Neural progenitor cell (in vitro differentiated cells): ENCODE results near the gene LRRK2. TPM values are rescaled to one million over a fixed set of nuclear protein-coding genes. Genes with fewer than 3 reads are reported as not detected.

Experiments used
- DNase-seq: peaks from one replicate; pipeline ENCODE4 v3.0.0-alpha.2; 2016; ENCODE audit warnings: low spot score
- H2AFZ ChIP-seq: fragments of 200-600 bp; sonication (generic); replicated peaks from 2 replicates; pipeline ENCODE4 v1.6.1; 2016; ENCODE audit warnings: antibody characterized with exemption
- H3F3A ChIP-seq: fragments of 200-600 bp; sonication (generic); 2 replicates; pipeline ENCODE4 v1.6.1; 2016; ENCODE audit warnings: antibody characterized with exemption, low read depth
- H3K27ac ChIP-seq: fragments of 200-600 bp; sonication (generic); 2 replicates; pipeline ENCODE4 v1.5.1; 2016; ENCODE audit warnings: mild to moderate bottlenecking
- H3K27me3 ChIP-seq: fragments of 200-600 bp; sonication (generic); 2 replicates; pipeline ENCODE4 v1.6.1; 2016; ENCODE audit warnings: mild to moderate bottlenecking, moderate library complexity
- H3K36me3 ChIP-seq: fragments of 200-600 bp; sonication (generic); 2 replicates; pipeline ENCODE4 v1.5.1; 2016
- H3K4me1 ChIP-seq: fragments of 200-600 bp; sonication (generic); 2 replicates; pipeline ENCODE4 v1.6.1; 2016; ENCODE audit warnings: mixed run types
- H3K4me2 ChIP-seq: fragments of 200-600 bp; sonication (generic); 2 replicates; pipeline ENCODE4 v1.6.1; 2016
- H3K4me3 ChIP-seq: fragments of 200-600 bp; sonication (generic); 2 replicates; pipeline ENCODE4 v1.5.1; 2016
- H3K79me2 ChIP-seq: fragments of 200-600 bp; sonication (generic); 2 replicates; pipeline ENCODE4 v1.6.1; 2016; ENCODE audit warnings: low read depth
- H3K9ac ChIP-seq: fragments of 200-600 bp; sonication (generic); 2 replicates; pipeline ENCODE4 v1.6.1; 2016
- H3K9me3 ChIP-seq: fragments of 200-600 bp; sonication (generic); 2 replicates; pipeline ENCODE4 v1.5.1; 2016; ENCODE audit warnings: low read depth
- H4K20me1 ChIP-seq: fragments of 200-600 bp; sonication (generic); 2 replicates; pipeline ENCODE4 v1.6.1; 2016; ENCODE audit warnings: low read depth
- H3K27ac Mint-ChIP-seq: 3 replicates; pipeline ENCODE4 v1.8.0; 2021; ENCODE audit warnings: mixed read lengths
- H3K27me3 Mint-ChIP-seq: 2 replicates; pipeline ENCODE4 v1.8.0; 2022; ENCODE audit warnings: low read depth, mild to moderate bottlenecking, inconsistent platforms, moderate library complexity, mixed read lengths; ENCODE audit not compliant: insufficient read depth
- H3K36me3 Mint-ChIP-seq: 3 replicates; pipeline ENCODE4 v1.8.0; 2021; ENCODE audit warnings: mixed read lengths
- H3K4me1 Mint-ChIP-seq: 3 replicates; pipeline ENCODE4 v1.8.0; 2021; ENCODE audit warnings: mixed read lengths
- H3K4me3 Mint-ChIP-seq: 3 replicates; pipeline ENCODE4 v1.8.0; 2021; ENCODE audit warnings: mild to moderate bottlenecking, moderate library complexity, mixed read lengths
- H3K9me3 Mint-ChIP-seq: 3 replicates; pipeline ENCODE4 v1.8.0; 2020; ENCODE audit warnings: mixed read lengths
- EZH2 ChIP-seq: fragments of 200-600 bp; sonication (generic); IDR thresholded peaks from 2 replicates; pipeline ENCODE4 v1.6.1; 2017; ENCODE audit warnings: antibody characterized with exemption, mild to moderate bottlenecking, moderate library complexity
- EZH2phosphoT487 ChIP-seq: fragments of 200-600 bp; sonication (generic); IDR thresholded peaks from 2 replicates; pipeline ENCODE4 v1.6.1; 2017; ENCODE audit warnings: antibody characterized with exemption
- total RNA-seq: library from RNA; depleted of rRNA; stranded (reverse); fragments of >200 nt; gene quantifications from 2 replicates; pipeline ENCODE4 v1.2.3, GENCODE V29; 2015; ENCODE audit warnings: low replicate concordance
- TF ChIP-seq, protein P1 (sequence below): fragments of 200-600 bp; sonication (generic); IDR thresholded peaks from 2 replicates; pipeline ENCODE4 v1.5.1; 2017; ENCODE audit warnings: antibody characterized with exemption, mild to moderate bottlenecking

LRRK2 gene
- total RNA-seq, 1 donor from 2014 or later: 0.11 TPM

- H3F3A ChIP-seq: no peaks in the 10 kb centered on the region
- no peak overlapping the region for H3K4me3 ChIP-seq
- no peaks in the 10 kb centered on the region for H3K79me2 ChIP-seq
- H2AFZ ChIP-seq: no peak overlapping the region
- Mint-ChIP-seq H3K27me3 (no peaks in the 10 kb centered on the region), H3K4me1 (no peaks in the 10 kb centered on the region), H3K27ac (no peak overlapping the region), H3K36me3 (no peaks in the 10 kb centered on the region), H3K4me3 (no peak overlapping the region), H3K9me3 (no peaks in the 10 kb centered on the region)
- DNase-seq: no peak
- TF ChIP-seq, protein P1, sequence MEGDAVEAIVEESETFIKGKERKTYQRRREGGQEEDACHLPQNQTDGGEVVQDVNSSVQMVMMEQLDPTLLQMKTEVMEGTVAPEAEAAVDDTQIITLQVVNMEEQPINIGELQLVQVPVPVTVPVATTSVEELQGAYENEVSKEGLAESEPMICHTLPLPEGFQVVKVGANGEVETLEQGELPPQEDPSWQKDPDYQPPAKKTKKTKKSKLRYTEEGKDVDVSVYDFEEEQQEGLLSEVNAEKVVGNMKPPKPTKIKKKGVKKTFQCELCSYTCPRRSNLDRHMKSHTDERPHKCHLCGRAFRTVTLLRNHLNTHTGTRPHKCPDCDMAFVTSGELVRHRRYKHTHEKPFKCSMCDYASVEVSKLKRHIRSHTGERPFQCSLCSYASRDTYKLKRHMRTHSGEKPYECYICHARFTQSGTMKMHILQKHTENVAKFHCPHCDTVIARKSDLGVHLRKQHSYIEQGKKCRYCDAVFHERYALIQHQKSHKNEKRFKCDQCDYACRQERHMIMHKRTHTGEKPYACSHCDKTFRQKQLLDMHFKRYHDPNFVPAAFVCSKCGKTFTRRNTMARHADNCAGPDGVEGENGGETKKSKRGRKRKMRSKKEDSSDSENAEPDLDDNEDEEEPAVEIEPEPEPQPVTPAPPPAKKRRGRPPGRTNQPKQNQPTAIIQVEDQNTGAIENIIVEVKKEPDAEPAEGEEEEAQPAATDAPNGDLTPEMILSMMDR: no peak
- TF ChIP-seq EZH2phosphoT487 (no peak), EZH2 (no peak)
- H3K4me2 ChIP-seq: no peak overlapping the region
- H3K4me1 ChIP-seq: no peaks in the 10 kb centered on the region
- H3K27me3 ChIP-seq: no peaks in the 10 kb centered on the region
- no peak overlapping the region for H3K27ac ChIP-seq
- H3K9ac ChIP-seq: no peak overlapping the region
- H3K9me3 ChIP-seq: peaks cover under 1% of the 10 kb centered on the region
- no peaks in the 10 kb centered on the region for H4K20me1 ChIP-seq
- H3K36me3 ChIP-seq: no peaks in the 10 kb centered on the region
These were observed 99.5 kb downstream of the LRRK2 start for GRCh38 chr12:40324261-40324660.

- peaks cover 12% of the 10 kb centered on the region for H3K9me3 ChIP-seq
- no peaks in the 10 kb centered on the region for H3K36me3 ChIP-seq
- no peaks in the 10 kb centered on the region for H3K4me1 Mint-ChIP-seq
- no peak overlapping the region for H3K4me3 Mint-ChIP-seq
- H3F3A ChIP-seq: no peaks in the 10 kb centered on the region
- TF ChIP-seq EZH2: no peak
- TF ChIP-seq, protein P1: peak; percentile 63
- TF ChIP-seq EZH2phosphoT487: no peak
- no peaks in the 10 kb centered on the region for H3K36me3 Mint-ChIP-seq
- no peaks in the 10 kb centered on the region for H3K27me3 Mint-ChIP-seq
- no peaks in the 10 kb centered on the region for H3K79me2 ChIP-seq
- no peak overlapping the region for H3K9ac ChIP-seq
- peak; percentile 35 for DNase-seq
- H3K27me3 ChIP-seq: no peaks in the 10 kb centered on the region
- no peak overlapping the region for H2AFZ ChIP-seq
- H3K27ac ChIP-seq: no peak overlapping the region
- H3K4me1 ChIP-seq: no peaks in the 10 kb centered on the region
- no peak overlapping the region for H3K4me3 ChIP-seq
- H3K4me2 ChIP-seq: no peak overlapping the region
- H3K9me3 Mint-ChIP-seq: peaks cover 4% of the 10 kb centered on the region
- no peak overlapping the region for H3K27ac Mint-ChIP-seq
- H4K20me1 ChIP-seq: no peaks in the 10 kb centered on the region
These were observed 100.7 kb downstream of the LRRK2 start for GRCh38 chr12:40325349-40325960.

DNA sequence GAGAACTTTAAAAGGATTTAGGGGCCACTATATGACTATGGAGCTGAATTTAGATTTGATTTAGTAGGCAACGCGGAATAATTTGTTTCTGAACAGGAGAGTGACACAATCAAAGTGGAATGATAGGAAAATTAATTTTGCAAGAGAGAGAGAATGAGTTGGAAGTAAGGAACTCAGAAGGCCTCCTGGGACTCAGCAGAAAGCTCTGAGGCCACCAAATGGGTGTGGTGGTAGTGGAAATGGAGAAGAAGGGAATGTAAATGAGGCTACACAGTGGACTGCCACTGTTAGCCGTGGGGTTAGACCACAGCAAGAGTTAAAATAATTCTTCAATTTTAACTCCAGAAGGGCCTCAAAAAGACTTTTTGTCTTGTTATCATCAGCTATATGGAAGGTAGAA lies 102.7 kb downstream of the LRRK2 start:
- TF ChIP-seq EZH2phosphoT487 (no peak), EZH2 (no peak)
- TF ChIP-seq, protein P1: no peak
- no peak for DNase-seq
- Mint-ChIP-seq H3K27me3 (no peaks in the 10 kb centered on the region), H3K27ac (no peak overlapping the region), H3K4me3 (no peak overlapping the region), H3K36me3 (no peaks in the 10 kb centered on the region), H3K9me3 (peaks cover 8% of the 10 kb centered on the region), H3K4me1 (no peaks in the 10 kb centered on the region)
- Histone ChIP-seq H3K79me2 (no peaks in the 10 kb centered on the region), H4K20me1 (no peaks in the 10 kb centered on the region), H3K4me2 (no peak overlapping the region), H3K9me3 (peaks cover 12% of the 10 kb centered on the region), H3K27ac (no peak overlapping the region), H3K4me1 (no peaks in the 10 kb centered on the region), H2AFZ (no peak overlapping the region), H3F3A (no peaks in the 10 kb centered on the region), H3K4me3 (no peak overlapping the region), H3K27me3 (no peaks in the 10 kb centered on the region), H3K9ac (no peak overlapping the region), H3K36me3 (no peaks in the 10 kb centered on the region)
